ENCODE results near the gene ZNF823.
"Not testable (repeated sequence)": the region's sequence is repeated elsewhere in the genome, so short reads cannot be mapped to it uniquely, and the experiment has no call there.

DNA sequence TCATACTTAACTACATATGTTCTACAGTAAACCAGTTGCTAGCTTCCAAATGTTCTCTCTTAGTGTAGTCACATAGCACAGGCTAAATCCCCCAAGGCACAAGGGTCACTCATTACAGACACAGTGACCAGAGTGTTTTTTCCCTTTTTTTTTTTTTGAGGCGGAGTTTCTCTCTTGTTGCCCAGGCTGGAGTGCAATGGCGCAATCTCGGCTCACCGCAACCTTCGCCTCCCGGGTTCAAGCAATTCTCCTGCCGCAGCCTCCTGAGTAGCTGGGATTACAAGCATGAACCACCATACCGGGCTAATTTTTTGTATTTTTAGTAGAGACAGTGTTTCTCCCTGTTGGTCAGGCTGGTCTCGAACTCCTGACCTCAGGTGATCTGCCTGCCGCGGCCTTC lies 37.9 kb upstream of the ZNF823 start:
- TF ChIP-seq, protein P1, sequence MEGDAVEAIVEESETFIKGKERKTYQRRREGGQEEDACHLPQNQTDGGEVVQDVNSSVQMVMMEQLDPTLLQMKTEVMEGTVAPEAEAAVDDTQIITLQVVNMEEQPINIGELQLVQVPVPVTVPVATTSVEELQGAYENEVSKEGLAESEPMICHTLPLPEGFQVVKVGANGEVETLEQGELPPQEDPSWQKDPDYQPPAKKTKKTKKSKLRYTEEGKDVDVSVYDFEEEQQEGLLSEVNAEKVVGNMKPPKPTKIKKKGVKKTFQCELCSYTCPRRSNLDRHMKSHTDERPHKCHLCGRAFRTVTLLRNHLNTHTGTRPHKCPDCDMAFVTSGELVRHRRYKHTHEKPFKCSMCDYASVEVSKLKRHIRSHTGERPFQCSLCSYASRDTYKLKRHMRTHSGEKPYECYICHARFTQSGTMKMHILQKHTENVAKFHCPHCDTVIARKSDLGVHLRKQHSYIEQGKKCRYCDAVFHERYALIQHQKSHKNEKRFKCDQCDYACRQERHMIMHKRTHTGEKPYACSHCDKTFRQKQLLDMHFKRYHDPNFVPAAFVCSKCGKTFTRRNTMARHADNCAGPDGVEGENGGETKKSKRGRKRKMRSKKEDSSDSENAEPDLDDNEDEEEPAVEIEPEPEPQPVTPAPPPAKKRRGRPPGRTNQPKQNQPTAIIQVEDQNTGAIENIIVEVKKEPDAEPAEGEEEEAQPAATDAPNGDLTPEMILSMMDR (IDR thresholded peaks at IDR 0.05) = not testable (repeated sequence)
- TF ChIP-seq ZFX (IDR thresholded peaks at IDR 0.05; ENCODE audit: borderline replicate concordance) = not testable (repeated sequence)
